HG02798 (cell line): Measurements from ENCODE around the gene DDX24.
A peak's percentile ranks its signal among the peaks of the same experiment; 100 is the strongest.

Source experiments
- ATAC-seq: cut with Tn5 transposase; IDR thresholded peaks from one replicate; pipeline ENCODE4 v1.9.1; 2021; ENCODE audit warnings: mild to moderate bottlenecking; ENCODE audit not compliant: unreplicated experiment, poor library complexity

The DDX24 gene

GRCh38 chr14:94080621-94081385, at the start of gene DDX24, which contains the start of gene IFI27L1:
DDX24 (minus strand) TSS chr14:94081202; CDS start chr14:94079742, 1,460 bp downstream.
IFI27L1 (plus strand) TSS chr14:94081310; CDS start chr14:94096938, 15,628 bp downstream.
- peak; percentile 99 for ATAC-seq

GRCh38 chr14:94129758-94130414, 48.9 kb upstream of the DDX24 start:
- no peak for ATAC-seq

DNA sequence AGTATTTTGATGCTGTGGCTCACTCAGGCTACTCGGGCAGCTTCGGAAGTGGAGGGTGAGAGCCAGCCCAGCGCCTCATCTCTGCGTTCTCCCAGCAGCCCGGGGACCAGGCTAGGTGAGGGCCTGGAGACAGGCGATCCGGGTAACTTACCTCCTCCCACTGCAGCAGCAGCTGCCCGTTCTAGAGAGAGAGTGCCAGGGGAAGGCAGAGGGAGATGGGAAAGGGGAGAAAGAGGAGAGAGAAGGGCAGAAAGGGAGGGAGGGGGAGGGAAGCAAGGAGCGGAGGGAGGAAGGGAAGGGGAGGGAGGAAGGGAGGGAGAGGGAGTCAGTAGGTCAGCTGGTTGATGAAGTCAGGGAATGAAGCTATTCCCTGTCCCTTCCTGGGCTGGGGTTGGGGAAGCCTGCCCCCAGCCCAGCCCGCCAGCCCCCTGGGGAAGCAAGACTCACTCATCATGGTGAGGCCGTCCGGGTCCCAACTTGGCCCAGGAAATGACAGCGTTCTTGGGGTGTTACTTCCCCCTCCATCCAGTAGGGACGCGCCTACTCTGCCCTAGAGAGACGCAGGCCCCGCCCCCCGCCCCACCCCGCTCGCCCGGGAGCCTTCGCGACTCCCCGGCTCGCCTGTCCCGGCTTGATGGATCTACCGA, 48.2 kb upstream of the DDX24 start, which contains the start of gene IFI27L2:
IFI27L2 (minus strand) TSS at position 494 of the 647 bp plus-strand sequence; CDS start at position 454, 40 bp downstream.
- peak; percentile 89 for ATAC-seq

DNA sequence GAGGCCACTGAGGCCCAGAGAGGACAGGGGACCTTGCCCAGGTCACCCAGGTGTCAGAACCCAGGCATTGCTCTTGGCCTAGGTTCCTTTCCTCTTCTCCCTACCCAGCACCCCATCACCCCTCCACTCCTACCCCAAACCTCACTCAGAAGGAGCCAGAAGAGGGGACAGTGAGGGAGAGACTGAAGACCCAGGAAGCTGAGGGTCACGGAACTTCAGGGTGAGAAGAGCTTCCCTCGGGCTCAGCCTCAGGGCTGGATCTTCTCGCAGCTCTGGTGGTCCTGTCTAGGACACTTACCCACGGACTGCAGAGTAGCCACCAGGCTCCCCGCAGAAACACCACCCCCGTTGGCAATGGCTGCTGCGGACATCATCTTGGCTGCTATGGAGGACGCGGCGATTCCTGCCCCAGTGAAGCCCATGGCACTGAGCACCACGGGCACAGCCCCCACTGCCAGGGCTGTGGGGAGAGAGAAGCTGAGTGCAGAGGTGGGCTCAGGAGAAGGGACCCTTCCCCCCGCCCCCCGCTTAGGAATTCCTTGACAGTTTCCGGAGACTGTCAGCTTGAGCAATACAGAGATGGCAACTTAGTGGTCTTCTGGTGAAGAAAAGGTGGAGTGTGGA, 47.3 kb upstream of the DDX24 start:
- no peak for ATAC-seq

- no peak for ATAC-seq
These were observed 46.3 kb upstream of the DDX24 start for GRCh38 chr14:94127330-94127729.

GRCh38 chr14:94126800-94127199, 45.8 kb upstream of the DDX24 start:
- no peak for ATAC-seq

DNA sequence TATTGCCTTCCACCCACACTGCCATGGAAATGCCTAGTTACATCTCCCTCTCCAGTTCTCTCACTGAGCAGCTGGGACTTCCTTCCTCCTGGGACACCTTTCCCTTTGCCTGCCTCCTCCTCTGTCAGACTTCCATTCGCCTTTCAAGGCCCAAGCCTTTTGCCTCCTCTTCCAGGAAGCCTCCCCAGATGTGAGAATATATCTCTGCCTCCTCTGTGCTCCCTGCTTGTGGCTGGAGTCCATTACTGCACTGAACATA, 45.3 kb upstream of the DDX24 start:
- no peak for ATAC-seq

DNA sequence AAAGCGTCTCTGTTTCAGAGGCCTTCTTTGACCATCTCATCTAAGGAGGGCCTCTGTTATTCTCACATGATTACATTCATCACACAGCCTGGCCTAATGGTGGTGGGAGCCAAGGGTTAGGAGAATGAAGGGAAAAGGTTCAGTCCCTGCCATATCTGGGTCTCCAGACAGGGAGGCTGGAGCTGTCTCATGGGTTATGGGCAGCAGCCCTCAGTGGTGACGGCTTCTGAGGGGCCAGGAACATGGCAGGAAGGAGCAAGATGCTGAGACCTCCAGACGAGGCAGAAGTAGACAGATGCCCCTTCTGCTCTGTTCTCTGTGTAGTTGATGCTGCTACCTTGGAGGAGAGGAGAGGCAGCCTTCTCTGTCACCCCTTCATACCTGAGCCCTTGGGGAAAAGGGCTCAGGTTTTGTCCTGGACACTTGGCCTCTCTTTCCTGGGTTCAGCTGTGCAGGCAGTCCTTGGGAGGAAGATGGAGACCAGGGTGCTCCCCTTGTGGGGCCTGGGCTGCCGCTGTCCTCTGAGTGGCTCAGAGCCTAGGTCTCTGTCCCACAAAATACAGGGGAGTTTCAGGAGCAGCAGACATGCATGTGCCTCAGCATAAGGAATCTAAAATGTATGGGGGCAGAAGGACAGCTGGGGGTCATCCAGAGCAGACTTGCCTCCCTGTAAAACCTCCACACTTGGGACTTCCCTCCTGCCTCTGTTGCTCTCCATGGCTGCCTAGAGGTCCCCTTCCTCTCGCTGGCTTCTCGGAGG, 44.8 kb upstream of the DDX24 start:
- ATAC-seq: no peak

- ATAC-seq: no peak
These were observed 43.8 kb upstream of the DDX24 start for GRCh38 chr14:94124582-94125377.

- ATAC-seq: no peak
These were observed 42.9 kb upstream of the DDX24 start for GRCh38 chr14:94123868-94124267.

GRCh38 chr14:94123296-94123695, 42.3 kb upstream of the DDX24 start:
- no peak for ATAC-seq

GRCh38 chr14:94122438-94122837, 41.4 kb upstream of the DDX24 start:
- no peak for ATAC-seq

- no peak for ATAC-seq
These were observed 40.5 kb upstream of the DDX24 start for GRCh38 chr14:94121485-94121884.

- no peak for ATAC-seq
These were observed 39.8 kb upstream of the DDX24 start for GRCh38 chr14:94120667-94121340.

- ATAC-seq: no peak
These were observed 38.1 kb upstream of the DDX24 start for GRCh38 chr14:94119071-94119470.

- ATAC-seq: no peak
These were observed 36.9 kb upstream of the DDX24 start for GRCh38 chr14:94117856-94118255.

DNA sequence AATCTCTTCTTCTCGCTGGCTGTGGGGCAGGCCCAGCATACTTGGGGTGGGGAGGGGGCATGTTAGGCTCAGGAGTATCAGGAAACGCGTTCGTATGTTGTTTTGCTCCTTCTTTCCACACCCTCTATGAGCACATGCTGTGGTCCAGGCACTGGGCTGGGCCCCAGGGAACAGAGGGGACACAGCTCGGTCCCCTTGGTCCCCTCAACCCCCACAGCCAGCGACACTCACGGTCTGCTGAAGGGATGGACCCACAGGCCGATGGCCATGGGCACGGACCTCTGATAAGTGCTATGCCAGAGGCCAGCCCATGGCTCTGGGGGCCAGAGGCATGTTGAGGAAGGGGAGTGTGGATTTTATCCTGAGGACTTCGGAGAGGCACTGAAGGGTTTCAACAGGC, 35.7 kb upstream of the DDX24 start:
- ATAC-seq: no peak

DNA sequence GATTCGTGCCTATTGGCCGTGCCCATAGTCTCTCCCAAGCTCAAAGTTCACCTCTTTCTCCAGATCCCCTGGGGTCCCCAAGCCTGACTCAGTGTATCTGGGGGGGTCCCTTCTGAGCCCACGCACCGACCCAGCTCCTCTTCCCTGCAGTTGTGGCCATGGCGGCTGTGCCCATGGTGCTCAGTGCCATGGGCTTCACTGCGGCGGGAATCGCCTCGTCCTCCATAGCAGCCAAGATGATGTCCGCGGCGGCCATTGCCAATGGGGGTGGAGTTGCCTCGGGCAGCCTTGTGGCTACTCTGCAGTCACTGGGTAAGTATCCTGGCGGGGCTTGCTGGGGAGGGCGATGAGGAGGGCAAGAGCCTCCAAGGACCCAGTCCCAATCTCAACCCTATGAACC, 34.6 kb upstream of the DDX24 start:
- no peak for ATAC-seq

GRCh38 chr14:94115058-94115591, 34.1 kb upstream of the DDX24 start:
- ATAC-seq: no peak
